ENCODE data around the gene VGLL4.

VGLL4 gene

DNA sequence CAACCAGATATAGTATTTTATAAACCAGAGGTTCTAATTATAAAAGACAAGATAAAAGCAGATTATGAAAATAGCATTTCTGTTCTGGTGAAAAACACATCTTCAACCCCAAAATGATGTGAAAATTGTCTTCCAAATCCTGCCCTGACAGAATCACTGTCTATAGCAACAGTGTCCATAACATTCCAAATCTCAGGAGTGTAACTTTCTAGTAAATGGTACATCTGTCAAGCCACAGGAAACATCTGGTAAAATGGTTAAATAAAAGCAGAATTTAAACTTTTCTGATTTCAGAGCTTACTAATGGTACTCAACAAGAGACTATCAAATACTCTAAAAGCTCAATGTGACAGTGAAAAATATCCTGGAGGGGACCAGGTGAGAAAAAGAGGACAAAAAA, 60.5 kb downstream of the VGLL4 start:
- Histone ChIP-seq H3K27ac (ENCODE audit: low read depth, low read length) (peak overlapping the region; percentile 75), H3K4me2 (ENCODE audit: low read depth, low read length, poor library complexity, severe bottlenecking) (peak overlapping the region; percentile 65), H3K9me2 (replicated peaks; ENCODE audit: insufficient read depth, low read length) (no peaks in the 10 kb centered on the region), H3K27me3 (ENCODE audit: low read length) (no peaks in the 10 kb centered on the region), H2AFZ (ENCODE audit: low read depth, low read length, severe bottlenecking) (no peak overlapping the region), H3K9ac (ENCODE audit: low read length) (peak overlapping the region; percentile 39), H3F3A (ENCODE audit: insufficient read depth) (peaks cover 20% of the 10 kb centered on the region), H3K9me3 (ENCODE audit: insufficient read depth, low read length) (no peaks in the 10 kb centered on the region), H3K36me3 (ENCODE audit: low read length) (no peaks in the 10 kb centered on the region), H3K79me2 (ENCODE audit: insufficient read depth, low read length) (peaks cover 94% of the 10 kb centered on the region), H4K20me1 (ENCODE audit: low read depth, low read length) (no peaks in the 10 kb centered on the region), H3K4me3 (ENCODE audit: insufficient read depth, low read length, poor library complexity, severe bottlenecking) (no peak overlapping the region)
- TF ChIP-seq, protein P1, sequence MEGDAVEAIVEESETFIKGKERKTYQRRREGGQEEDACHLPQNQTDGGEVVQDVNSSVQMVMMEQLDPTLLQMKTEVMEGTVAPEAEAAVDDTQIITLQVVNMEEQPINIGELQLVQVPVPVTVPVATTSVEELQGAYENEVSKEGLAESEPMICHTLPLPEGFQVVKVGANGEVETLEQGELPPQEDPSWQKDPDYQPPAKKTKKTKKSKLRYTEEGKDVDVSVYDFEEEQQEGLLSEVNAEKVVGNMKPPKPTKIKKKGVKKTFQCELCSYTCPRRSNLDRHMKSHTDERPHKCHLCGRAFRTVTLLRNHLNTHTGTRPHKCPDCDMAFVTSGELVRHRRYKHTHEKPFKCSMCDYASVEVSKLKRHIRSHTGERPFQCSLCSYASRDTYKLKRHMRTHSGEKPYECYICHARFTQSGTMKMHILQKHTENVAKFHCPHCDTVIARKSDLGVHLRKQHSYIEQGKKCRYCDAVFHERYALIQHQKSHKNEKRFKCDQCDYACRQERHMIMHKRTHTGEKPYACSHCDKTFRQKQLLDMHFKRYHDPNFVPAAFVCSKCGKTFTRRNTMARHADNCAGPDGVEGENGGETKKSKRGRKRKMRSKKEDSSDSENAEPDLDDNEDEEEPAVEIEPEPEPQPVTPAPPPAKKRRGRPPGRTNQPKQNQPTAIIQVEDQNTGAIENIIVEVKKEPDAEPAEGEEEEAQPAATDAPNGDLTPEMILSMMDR (IDR thresholded peaks at IDR 0.05; ENCODE audit: insufficient read depth, low read length, poor library complexity, severe bottlenecking) = no peak
- TF ChIP-seq EZH2phosphoT487 (conservative IDR thresholded peaks at IDR 0.05; ENCODE audit: low read length) = no peak

DNA sequence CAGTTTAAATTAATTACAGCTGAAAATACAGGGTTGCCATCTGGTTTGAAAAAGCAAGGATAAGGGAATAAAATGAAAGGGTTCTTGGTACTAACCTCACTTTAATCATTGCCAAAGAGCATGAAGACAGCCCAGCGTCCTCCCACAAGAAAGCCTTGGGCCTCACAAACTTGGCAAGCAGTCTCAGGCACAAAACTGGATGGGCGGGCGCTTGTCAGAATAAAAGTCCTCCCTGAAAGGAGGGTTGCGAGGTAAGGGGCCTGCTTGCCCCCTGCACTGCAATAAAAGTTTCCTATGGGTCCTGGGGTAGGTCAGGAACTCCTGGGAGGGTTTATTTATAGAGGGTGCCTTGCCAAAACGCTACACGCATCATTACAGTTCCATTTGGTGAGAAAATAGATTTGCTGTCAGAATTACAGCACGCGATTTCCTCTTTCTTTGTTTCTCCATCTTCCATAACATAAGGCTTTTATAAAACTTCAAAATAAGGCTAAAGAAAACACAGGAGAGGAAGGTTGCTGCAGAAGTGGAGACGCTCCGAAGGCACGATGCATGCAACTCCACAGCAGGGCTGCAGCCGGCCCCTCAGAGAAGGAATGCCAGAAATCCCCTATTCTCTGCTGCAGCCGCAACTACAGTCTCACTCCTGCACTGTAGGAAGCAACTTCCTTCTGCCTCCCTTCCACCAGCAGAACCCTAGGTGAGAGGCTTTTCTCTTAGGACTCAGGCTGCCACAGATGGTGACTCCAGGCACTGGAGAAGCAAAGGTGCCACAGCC, 61.3 kb downstream of the VGLL4 start:
- Histone ChIP-seq H3K4me2 (ENCODE audit: low read depth, low read length, poor library complexity, severe bottlenecking) (peak overlapping the region; percentile 65), H3K9me2 (replicated peaks; ENCODE audit: insufficient read depth, low read length) (no peaks in the 10 kb centered on the region), H3K79me2 (ENCODE audit: insufficient read depth, low read length) (peaks cover 94% of the 10 kb centered on the region), H3K4me3 (ENCODE audit: insufficient read depth, low read length, poor library complexity, severe bottlenecking) (peak overlapping the region; percentile 24), H3F3A (ENCODE audit: insufficient read depth) (peaks cover 20% of the 10 kb centered on the region), H3K9me3 (ENCODE audit: insufficient read depth, low read length) (no peaks in the 10 kb centered on the region), H3K9ac (ENCODE audit: low read length) (peak overlapping the region; percentile 39), H3K27me3 (ENCODE audit: low read length) (no peaks in the 10 kb centered on the region), H3K36me3 (ENCODE audit: low read length) (no peaks in the 10 kb centered on the region), H4K20me1 (ENCODE audit: low read depth, low read length) (no peaks in the 10 kb centered on the region), H2AFZ (ENCODE audit: low read depth, low read length, severe bottlenecking) (no peak overlapping the region), H3K27ac (ENCODE audit: low read depth, low read length) (peak overlapping the region; percentile 75)
- no peak for TF ChIP-seq EZH2phosphoT487 (conservative IDR thresholded peaks at IDR 0.05; ENCODE audit: low read length)
- TF ChIP-seq, protein P1 (IDR thresholded peaks at IDR 0.05; ENCODE audit: insufficient read depth, low read length, poor library complexity, severe bottlenecking) = no peak

DNA sequence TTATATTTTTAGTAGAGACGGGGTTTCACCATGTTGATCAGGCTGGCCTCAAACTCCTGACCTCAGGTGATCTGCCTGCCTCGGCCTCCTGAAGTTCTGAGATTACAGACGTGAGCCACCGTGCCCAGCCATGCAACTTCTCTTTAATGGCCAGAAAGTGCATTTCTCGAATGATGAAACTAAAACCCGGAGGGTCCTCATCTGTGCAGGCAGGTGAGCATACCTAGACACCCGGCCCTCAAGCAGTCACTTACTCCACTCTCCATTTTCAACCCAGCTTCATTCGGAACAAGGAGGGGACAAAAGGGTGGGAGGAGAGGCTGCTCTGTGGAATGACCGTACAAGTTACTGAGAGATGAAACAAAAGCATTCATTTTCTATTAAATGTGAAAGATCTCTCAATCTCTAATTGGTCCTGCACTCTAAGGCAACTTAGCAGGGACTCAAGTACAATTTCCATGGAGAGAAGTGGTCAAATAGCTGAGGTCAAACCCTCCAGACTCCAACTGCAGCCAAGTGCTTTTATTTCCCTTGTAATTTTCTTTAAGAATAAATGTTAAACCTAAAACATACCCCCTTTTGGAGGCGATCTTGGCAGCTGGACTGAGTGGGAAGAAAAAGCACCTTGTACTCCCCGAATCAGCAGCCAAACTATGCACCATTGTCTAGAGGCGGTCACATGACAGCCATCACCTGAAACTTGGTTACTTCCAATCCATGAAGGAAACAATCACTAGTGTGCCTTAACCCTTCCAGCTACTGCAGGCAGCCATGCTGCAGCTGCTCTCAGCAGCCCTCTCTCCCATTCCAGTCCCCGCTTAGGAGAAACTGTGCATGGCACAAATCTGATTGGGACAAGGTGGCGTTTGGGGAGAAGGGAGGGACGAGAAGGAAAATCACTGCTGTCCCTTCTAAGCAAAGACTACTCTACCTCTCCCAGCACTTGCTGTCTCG, 62.2 kb downstream of the VGLL4 start:
- H3K4me2 ChIP-seq (ENCODE audit: low read depth, low read length, poor library complexity, severe bottlenecking) = peak overlapping the region; percentile 65
- no peaks in the 10 kb centered on the region for H3K9me3 ChIP-seq (ENCODE audit: insufficient read depth, low read length)
- H3K4me3 ChIP-seq (ENCODE audit: insufficient read depth, low read length, poor library complexity, severe bottlenecking) = peak overlapping the region; percentile 24
- TF ChIP-seq EZH2phosphoT487 (conservative IDR thresholded peaks at IDR 0.05; ENCODE audit: low read length) = no peak
- TF ChIP-seq, protein P1 (IDR thresholded peaks at IDR 0.05; ENCODE audit: insufficient read depth, low read length, poor library complexity, severe bottlenecking) = no peak
- H3F3A ChIP-seq (ENCODE audit: insufficient read depth) = peaks cover 20% of the 10 kb centered on the region
- no peaks in the 10 kb centered on the region for H4K20me1 ChIP-seq (ENCODE audit: low read depth, low read length)
- H3K27me3 ChIP-seq (ENCODE audit: low read length) = no peaks in the 10 kb centered on the region
- H3K9me2 ChIP-seq (replicated peaks; ENCODE audit: insufficient read depth, low read length) = no peaks in the 10 kb centered on the region
- H3K36me3 ChIP-seq (ENCODE audit: low read length) = no peaks in the 10 kb centered on the region
- peak overlapping the region; percentile 39 for H3K9ac ChIP-seq (ENCODE audit: low read length)
- peak overlapping the region; percentile 75 for H3K27ac ChIP-seq (ENCODE audit: low read depth, low read length)
- peaks cover 94% of the 10 kb centered on the region for H3K79me2 ChIP-seq (ENCODE audit: insufficient read depth, low read length)
- no peak overlapping the region for H2AFZ ChIP-seq (ENCODE audit: low read depth, low read length, severe bottlenecking)
